Brain microvascular endothelial cell (primary cell): Measurements from ENCODE around the gene POFUT2.

ENCODE experiments used
- DNase-seq: peaks from one replicate; pipeline ENCODE4 v3.0.0-alpha.2; 2020
- H3K27ac ChIP-seq: fragments of 250-450 bp; sonication (Bioruptor Pico); 2 replicates; pipeline ENCODE4 v1.5.1; 2020; ENCODE audit warnings: mild to moderate bottlenecking, moderate library complexity
- H3K27me3 ChIP-seq: fragments of 250-450 bp; sonication (Bioruptor Pico); replicated peaks from 2 replicates; pipeline ENCODE4 v1.5.1; 2020; ENCODE audit warnings: mild to moderate bottlenecking
- H3K36me3 ChIP-seq: fragments of 250-450 bp; sonication (Bioruptor Pico); replicated peaks from 2 replicates; pipeline ENCODE4 v1.5.1; 2020; ENCODE audit warnings: mild to moderate bottlenecking
- H3K4me3 ChIP-seq: 2 replicates; pipeline ENCODE4 v1.5.1; 2011; ENCODE audit warnings: low read depth, mild to moderate bottlenecking, control low read depth, low read length, moderate library complexity
- in situ Hi-C: cut with HindIII; loops from 2 replicates; pipeline ENCODE4 v1.10.0; 2017; ENCODE audit warnings: low sequenced_read_pairs, low pct_ligation_motif_present
- TF ChIP-seq, protein P1 (sequence below): IDR thresholded peaks from 2 replicates; pipeline ENCODE4 v1.5.1; 2011; ENCODE audit warnings: low read depth, mild to moderate bottlenecking, moderate library complexity, low read length, control low read depth, inconsistent platforms; ENCODE audit errors: missing control alignments

POFUT2 gene

DNA sequence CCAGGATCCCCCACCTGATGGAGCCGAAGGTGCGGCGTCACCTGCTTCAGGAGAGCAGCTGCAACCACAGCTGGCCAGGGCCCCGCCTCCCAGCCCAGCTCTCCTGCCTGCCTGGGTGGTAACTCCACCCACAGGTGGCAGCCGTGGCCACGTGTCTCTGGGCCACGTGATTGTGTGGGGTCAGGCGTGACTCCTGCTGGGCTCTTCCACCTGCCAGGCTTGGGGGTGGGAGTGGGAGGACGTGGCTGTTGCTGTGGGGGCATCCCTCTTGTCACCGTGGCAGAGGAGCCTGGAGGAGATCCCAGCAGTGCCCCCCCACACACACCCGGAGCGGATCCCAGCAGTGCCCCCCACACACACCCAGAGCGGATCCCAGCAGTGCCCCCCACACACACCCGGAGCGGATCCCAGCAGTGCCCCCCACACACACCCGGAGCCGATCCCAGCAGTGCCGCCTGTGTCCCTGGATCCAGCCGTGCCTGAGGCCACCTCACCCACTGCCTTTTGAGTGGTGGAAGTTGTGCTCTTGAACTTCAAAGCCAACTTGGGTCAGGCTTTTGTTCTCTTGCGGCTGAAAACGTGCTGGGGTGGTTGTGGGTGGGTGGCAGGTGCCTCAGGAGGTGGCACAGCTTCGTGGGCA, 32.2 kb downstream of the POFUT2 start:
- Histone ChIP-seq H3K36me3 (no peaks in the 10 kb centered on the region), H3K27me3 (peaks cover 8% of the 10 kb centered on the region), H3K27ac (no peak overlapping the region), H3K4me3 (no peak overlapping the region)
- TF ChIP-seq, protein P1, sequence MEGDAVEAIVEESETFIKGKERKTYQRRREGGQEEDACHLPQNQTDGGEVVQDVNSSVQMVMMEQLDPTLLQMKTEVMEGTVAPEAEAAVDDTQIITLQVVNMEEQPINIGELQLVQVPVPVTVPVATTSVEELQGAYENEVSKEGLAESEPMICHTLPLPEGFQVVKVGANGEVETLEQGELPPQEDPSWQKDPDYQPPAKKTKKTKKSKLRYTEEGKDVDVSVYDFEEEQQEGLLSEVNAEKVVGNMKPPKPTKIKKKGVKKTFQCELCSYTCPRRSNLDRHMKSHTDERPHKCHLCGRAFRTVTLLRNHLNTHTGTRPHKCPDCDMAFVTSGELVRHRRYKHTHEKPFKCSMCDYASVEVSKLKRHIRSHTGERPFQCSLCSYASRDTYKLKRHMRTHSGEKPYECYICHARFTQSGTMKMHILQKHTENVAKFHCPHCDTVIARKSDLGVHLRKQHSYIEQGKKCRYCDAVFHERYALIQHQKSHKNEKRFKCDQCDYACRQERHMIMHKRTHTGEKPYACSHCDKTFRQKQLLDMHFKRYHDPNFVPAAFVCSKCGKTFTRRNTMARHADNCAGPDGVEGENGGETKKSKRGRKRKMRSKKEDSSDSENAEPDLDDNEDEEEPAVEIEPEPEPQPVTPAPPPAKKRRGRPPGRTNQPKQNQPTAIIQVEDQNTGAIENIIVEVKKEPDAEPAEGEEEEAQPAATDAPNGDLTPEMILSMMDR, result no peak
- no peak for DNase-seq
- in situ Hi-C loops, result no loop called here

- H3K4me3 ChIP-seq, result no peak overlapping the region
Measured at GRCh38 chr21:45254460-45254930, 33.2 kb downstream of the POFUT2 start.

GRCh38 chr21:45253633-45254459, 33.8 kb downstream of the POFUT2 start:
- TF ChIP-seq, protein P1, result no peak
- in situ Hi-C loops, result no loop called here
- Histone ChIP-seq H3K27me3 (peaks cover 7% of the 10 kb centered on the region), H3K27ac (no peak overlapping the region), H3K4me3 (no peak overlapping the region), H3K36me3 (no peaks in the 10 kb centered on the region)
- DNase-seq, result no peak

More at GRCh38 chr21:45254460-45254930, 33.2 kb downstream of the POFUT2 start:
- no peak for DNase-seq
- TF ChIP-seq, protein P1, result no peak
- Histone ChIP-seq H3K27me3 (peaks cover 8% of the 10 kb centered on the region), H3K27ac (no peak overlapping the region), H3K36me3 (no peaks in the 10 kb centered on the region)
- in situ Hi-C loops, result no loop called here

DNA sequence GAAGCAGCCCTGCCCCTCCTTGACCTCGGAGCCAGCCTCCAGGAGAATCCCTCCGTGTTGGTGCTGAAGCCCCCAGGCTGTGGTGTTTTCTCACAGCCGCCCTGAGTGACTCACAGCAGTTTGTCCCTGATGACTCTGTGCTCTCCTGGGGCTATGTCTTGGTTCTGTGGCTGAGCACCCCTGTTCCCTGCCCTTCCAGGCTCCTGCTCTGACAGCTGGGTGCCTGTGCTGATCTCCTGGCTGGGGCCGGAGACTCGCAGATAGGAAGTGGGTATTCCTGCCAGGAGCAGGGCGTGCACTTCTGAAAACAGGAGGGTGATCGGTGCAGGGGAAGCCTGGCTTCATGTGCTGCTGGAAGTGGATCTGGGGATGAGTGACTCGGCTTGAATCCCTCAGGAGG, 34.5 kb downstream of the POFUT2 start:
- TF ChIP-seq, protein P1, result no peak
- in situ Hi-C loops, result no loop called here

GRCh38 chr21:45252448-45252925, 35.2 kb downstream of the POFUT2 start:
- H3K27me3 ChIP-seq, result no peaks in the 10 kb centered on the region
- in situ Hi-C loops, result no loop called here
- no peak overlapping the region for H3K27ac ChIP-seq
- no peaks in the 10 kb centered on the region for H3K36me3 ChIP-seq
- no peak overlapping the region for H3K4me3 ChIP-seq
- TF ChIP-seq, protein P1, result no peak
- no peak for DNase-seq

More for the DNA sequence above, 34.5 kb downstream of the POFUT2 start:
- Histone ChIP-seq H3K4me3 (no peak overlapping the region), H3K36me3 (no peaks in the 10 kb centered on the region), H3K27ac (no peak overlapping the region), H3K27me3 (peaks cover 4% of the 10 kb centered on the region)
- peak; percentile 40 for DNase-seq
